ENCODE results near the gene SNCA. TPM values are rescaled to one million over a fixed set of nuclear protein-coding genes. Genes with fewer than 3 reads are reported as not detected.

SNCA gene
- total and polyA plus RNA-seq, 7 experiments from 2014 or later = 0.49 to 3.0 (median 1.4) TPM; not detected in 1

DNA sequence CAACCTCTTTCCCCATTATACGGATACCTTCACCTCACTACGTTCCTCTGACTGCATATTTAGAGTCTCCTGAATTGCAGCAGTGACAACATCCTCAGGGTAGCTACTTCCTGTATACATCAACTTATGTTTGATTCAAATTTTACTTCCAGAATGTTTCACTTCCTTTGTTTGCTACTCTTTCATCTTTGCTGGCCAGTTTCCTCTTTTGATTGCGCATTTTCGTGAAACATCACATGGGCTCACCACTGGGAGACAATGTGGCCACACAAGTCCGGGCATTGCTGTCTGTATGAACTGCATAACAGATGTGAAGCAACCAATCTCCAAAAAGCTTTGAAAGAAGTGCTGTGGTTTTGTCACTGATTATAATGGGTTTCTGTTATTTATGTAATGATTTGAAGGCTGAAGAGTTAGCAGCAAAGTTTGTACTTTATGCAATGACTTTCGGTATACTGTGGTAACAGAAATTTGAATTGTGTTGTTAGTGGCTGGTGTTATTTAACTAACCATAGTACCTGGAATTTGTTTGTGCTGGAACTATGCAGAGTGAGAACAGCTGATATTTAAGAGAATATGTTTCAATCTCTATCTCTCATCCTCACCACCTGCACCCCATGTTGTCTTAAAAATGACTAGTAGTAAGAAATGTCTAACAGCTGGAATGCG, 7.4 kb downstream of the SNCA start:
- Histone ChIP-seq H3K4me3 (ENCODE audit: low read length) (peak overlapping the region; percentile 1), H3K36me3 (ENCODE audit: control insufficient read depth in 2 of 3, insufficient read depth in 3 of 3, low read length in 3 of 3) (no peaks in the 10 kb centered on the region), H3K4me1 (ENCODE audit: control insufficient read depth in 2 of 2, insufficient read depth in 2 of 2, low read length in 2 of 2) (peaks cover 0 to 12% of the 10 kb centered on the region in 2 donors), H3K27me3 (ENCODE audit: control insufficient read depth in 2 of 2, insufficient read depth in 2 of 2, low read length in 2 of 2) (no peaks in the 10 kb centered on the region), H3K27ac (ENCODE audit: low read depth, low read length) (no peak overlapping the region), H3K9me3 (ENCODE audit: control insufficient read depth in 2 of 3, low read length in 3 of 3) (no peaks in the 10 kb centered on the region)
- H3K27me3 Mint-ChIP-seq = peaks cover 0 to 18% (median 13%) of the 10 kb centered on the region in 5 donors
- ChIA-PET CTCF (no interaction called here), POLR2A (no interaction called here)
- peak overlapping the region; percentile 11 to 83 (median 66) for H3K27ac Mint-ChIP-seq
- H3K4me1 Mint-ChIP-seq = peaks cover 5 to 18% (median 17%) of the 10 kb centered on the region in 7 donors
- peak overlapping the region in 9 of 10 donors; percentile 23 to 86 (median 55) for H3K4me3 Mint-ChIP-seq
- intact Hi-C loops (cut with micrococcal nuclease) = no loop called here
- no peaks in the 10 kb centered on the region for H3K9me3 Mint-ChIP-seq
- DNase-seq (peak in 7 of 9 donors; percentile 24 to 67 (median 57)), ATAC-seq (peak; percentile 87)
- H3K36me3 Mint-ChIP-seq = peaks cover 0 to 4% (median 0%) of the 10 kb centered on the region in 5 donors

DNA sequence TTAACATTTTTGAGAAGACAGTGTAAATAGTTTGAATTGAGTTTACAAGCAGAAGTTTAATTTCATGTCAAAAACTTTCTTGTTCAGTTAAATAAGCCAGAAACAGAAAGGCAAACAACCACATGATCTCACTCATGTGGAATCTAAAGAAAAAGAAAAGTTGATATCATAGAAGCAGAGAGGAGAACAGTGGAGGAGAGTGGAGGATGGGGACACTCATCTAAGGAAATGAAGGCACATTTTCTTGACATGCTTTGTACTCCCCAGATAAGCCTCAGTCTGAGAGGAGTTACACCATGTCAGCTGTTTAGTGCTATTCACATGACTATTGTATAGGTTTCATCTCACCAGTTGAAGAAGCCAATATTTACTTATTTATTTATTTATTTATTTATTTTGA, 13.5 kb downstream of the SNCA start:
- H3K27ac Mint-ChIP-seq = no peak overlapping the region
- peaks cover 0 to 4% (median 4%) of the 10 kb centered on the region in 7 donors for H3K4me1 Mint-ChIP-seq
- Histone ChIP-seq H3K36me3 (ENCODE audit: control insufficient read depth in 2 of 3, insufficient read depth in 3 of 3, low read length in 3 of 3) (no peaks in the 10 kb centered on the region), H3K4me1 (ENCODE audit: control insufficient read depth in 2 of 2, insufficient read depth in 2 of 2, low read length in 2 of 2) (no peaks in the 10 kb centered on the region), H3K27me3 (ENCODE audit: control insufficient read depth in 2 of 2, insufficient read depth in 2 of 2, low read length in 2 of 2) (no peaks in the 10 kb centered on the region), H3K9me3 (ENCODE audit: control insufficient read depth in 2 of 3, low read length in 3 of 3) (no peaks in the 10 kb centered on the region), H3K27ac (ENCODE audit: low read depth, low read length) (no peak overlapping the region), H3K4me3 (ENCODE audit: low read length) (no peak overlapping the region)
- POLR2A ChIA-PET = no interaction called here
- DNase-seq (no peak), ATAC-seq (no peak)
- intact Hi-C loops (cut with micrococcal nuclease) = no loop called here
- H3K9me3 Mint-ChIP-seq = no peaks in the 10 kb centered on the region
- H3K27me3 Mint-ChIP-seq = peaks cover 0 to 21% (median 4%) of the 10 kb centered on the region in 5 donors
- CTCF ChIA-PET = no interaction called here
- no peak overlapping the region for H3K4me3 Mint-ChIP-seq
- peaks cover 0 to 3% (median 0%) of the 10 kb centered on the region in 5 donors for H3K36me3 Mint-ChIP-seq

DNA sequence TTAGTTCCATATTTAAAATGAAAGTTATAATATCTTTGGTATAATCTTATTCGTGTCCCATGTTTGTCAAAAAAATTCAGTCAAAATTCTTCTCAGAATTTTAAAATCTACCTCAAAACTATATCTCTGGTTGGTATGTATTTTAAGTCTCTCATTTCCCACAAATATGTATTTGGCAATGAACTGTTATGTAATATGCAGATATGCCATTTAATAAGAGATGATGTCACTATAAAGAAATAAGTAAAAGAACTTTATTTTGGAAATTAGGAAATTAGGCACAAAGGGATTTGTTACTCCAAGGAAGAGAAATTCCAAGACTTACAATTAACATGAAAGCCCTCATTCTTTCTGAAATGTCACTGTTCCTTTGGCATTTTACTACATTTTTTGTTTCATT, 15.3 kb downstream of the SNCA start:
- no peaks in the 10 kb centered on the region for H3K4me1 ChIP-seq (ENCODE audit: control insufficient read depth in 2 of 2, insufficient read depth in 2 of 2, low read length in 2 of 2)
- POLR2A ChIA-PET = no interaction called here
- Mint-ChIP-seq H3K4me1 (peaks cover 0 to 4% (median 0%) of the 10 kb centered on the region in 7 donors), H3K36me3 (peaks cover 0 to 3% (median 0%) of the 10 kb centered on the region in 5 donors), H3K9me3 (no peaks in the 10 kb centered on the region), H3K27ac (no peak overlapping the region), H3K4me3 (no peak overlapping the region), H3K27me3 (peaks cover 0 to 21% (median 4%) of the 10 kb centered on the region in 5 donors)
- ATAC-seq (no peak), DNase-seq (no peak)
- H3K27me3 ChIP-seq (ENCODE audit: control insufficient read depth in 2 of 2, insufficient read depth in 2 of 2, low read length in 2 of 2) = no peaks in the 10 kb centered on the region
- H3K36me3 ChIP-seq (ENCODE audit: control insufficient read depth in 2 of 3, insufficient read depth in 3 of 3, low read length in 3 of 3) = no peaks in the 10 kb centered on the region
- no peak overlapping the region for H3K27ac ChIP-seq (ENCODE audit: low read depth, low read length)
- CTCF ChIA-PET = no interaction called here
- no peak overlapping the region for H3K4me3 ChIP-seq (ENCODE audit: low read length)
- intact Hi-C loops (cut with micrococcal nuclease) = no loop called here
- no peaks in the 10 kb centered on the region for H3K9me3 ChIP-seq (ENCODE audit: control insufficient read depth in 2 of 3, low read length in 3 of 3)

DNA sequence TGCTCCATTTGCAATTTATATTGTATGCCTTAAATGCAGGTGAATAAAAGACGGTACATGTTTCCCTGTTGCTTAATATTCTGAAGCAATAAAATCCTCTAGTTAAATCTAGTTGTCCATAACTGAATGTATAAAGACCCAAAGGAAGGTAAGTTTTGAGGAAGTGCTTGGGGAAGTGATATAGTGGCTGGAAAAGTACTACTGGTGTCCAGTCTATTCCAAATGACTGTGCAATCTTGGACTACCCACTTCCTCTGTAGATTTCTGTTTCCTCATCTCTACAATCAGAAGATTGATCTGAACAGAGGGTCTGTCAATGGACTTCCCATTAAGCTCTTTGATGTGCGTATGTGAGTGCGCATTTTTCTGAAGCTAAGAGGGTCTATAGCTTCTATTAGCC, 17.0 kb downstream of the SNCA start:
- Mint-ChIP-seq H3K9me3 (no peaks in the 10 kb centered on the region), H3K4me1 (peaks cover 0 to 4% (median 0%) of the 10 kb centered on the region in 7 donors), H3K27me3 (peaks cover 0 to 22% (median 4%) of the 10 kb centered on the region in 5 donors), H3K4me3 (no peak overlapping the region), H3K27ac (no peak overlapping the region), H3K36me3 (peaks cover 0 to 3% (median 0%) of the 10 kb centered on the region in 5 donors)
- DNase-seq (no peak), ATAC-seq (no peak)
- Histone ChIP-seq H3K4me3 (ENCODE audit: low read length) (no peak overlapping the region), H3K36me3 (ENCODE audit: control insufficient read depth in 2 of 3, insufficient read depth in 3 of 3, low read length in 3 of 3) (no peaks in the 10 kb centered on the region), H3K27me3 (ENCODE audit: control insufficient read depth in 2 of 2, insufficient read depth in 2 of 2, low read length in 2 of 2) (no peaks in the 10 kb centered on the region), H3K27ac (ENCODE audit: low read depth, low read length) (no peak overlapping the region), H3K9me3 (ENCODE audit: control insufficient read depth in 2 of 3, low read length in 3 of 3) (no peaks in the 10 kb centered on the region), H3K4me1 (ENCODE audit: control insufficient read depth in 2 of 2, insufficient read depth in 2 of 2, low read length in 2 of 2) (no peaks in the 10 kb centered on the region)
- CTCF ChIA-PET = no interaction called here
- intact Hi-C loops (cut with micrococcal nuclease) = no loop called here
- POLR2A ChIA-PET = interaction anchor here (0.6 kb wide), 1 partner anchor 498 kb away, joined by 3 read pairs; no protein-coding TSS in a partner anchor

DNA sequence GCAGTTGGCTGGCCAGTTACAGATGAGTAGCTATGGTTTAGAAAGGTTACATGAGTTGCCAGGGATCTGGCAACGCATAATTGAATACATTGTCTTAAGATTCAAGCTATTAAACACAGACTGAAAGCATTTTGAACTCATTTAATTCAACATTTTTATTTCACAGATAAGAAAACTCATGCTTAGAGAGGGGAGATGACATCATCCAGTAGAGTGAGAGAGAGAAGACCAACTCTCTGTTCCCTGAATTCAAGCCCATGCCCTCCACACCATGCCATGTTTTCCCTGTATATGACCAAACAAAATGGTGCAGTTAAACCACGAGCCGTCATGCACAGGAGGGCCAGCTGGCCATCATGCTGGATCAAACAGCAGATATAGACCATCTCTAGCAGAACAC, 22.6 kb downstream of the SNCA start:
- Histone ChIP-seq H3K27me3 (ENCODE audit: control insufficient read depth in 2 of 2, insufficient read depth in 2 of 2, low read length in 2 of 2) (no peaks in the 10 kb centered on the region), H3K36me3 (ENCODE audit: control insufficient read depth in 2 of 3, insufficient read depth in 3 of 3, low read length in 3 of 3) (no peaks in the 10 kb centered on the region), H3K4me3 (ENCODE audit: low read length) (no peak overlapping the region), H3K4me1 (ENCODE audit: control insufficient read depth in 2 of 2, insufficient read depth in 2 of 2, low read length in 2 of 2) (no peaks in the 10 kb centered on the region), H3K27ac (ENCODE audit: low read depth, low read length) (no peak overlapping the region), H3K9me3 (ENCODE audit: control insufficient read depth in 2 of 3, low read length in 3 of 3) (no peaks in the 10 kb centered on the region)
- ChIA-PET CTCF (no interaction called here), POLR2A (no interaction called here)
- Mint-ChIP-seq H3K27ac (no peak overlapping the region), H3K4me1 (no peaks in the 10 kb centered on the region), H3K9me3 (no peaks in the 10 kb centered on the region), H3K4me3 (no peak overlapping the region), H3K27me3 (peaks cover 0 to 16% (median 0%) of the 10 kb centered on the region in 5 donors), H3K36me3 (no peaks in the 10 kb centered on the region)
- intact Hi-C loops (cut with micrococcal nuclease) = no loop called here
- DNase-seq (no peak), ATAC-seq (no peak)

DNA sequence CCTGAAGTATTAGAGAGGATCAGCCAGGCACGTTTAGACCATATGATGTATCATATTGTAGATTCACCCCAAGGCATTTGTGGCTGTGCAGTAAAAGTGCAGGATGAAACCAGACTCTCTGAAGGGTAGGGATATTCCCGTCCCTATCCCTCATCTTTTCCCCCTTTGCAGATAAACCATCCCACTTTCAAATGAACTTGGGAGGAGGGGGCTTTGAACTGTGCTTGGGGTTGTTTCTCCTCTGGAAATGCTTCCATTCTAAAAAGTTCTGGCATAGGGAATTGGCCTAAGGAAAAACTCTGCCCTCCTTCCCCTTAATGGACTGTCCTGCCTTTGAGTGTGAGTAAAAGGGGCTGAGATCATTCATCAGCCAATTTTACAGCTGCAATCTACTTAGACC, 23.8 kb downstream of the SNCA start:
- H3K4me3 ChIP-seq (ENCODE audit: low read length) = no peak overlapping the region
- ATAC-seq (no peak), DNase-seq (no peak)
- no peaks in the 10 kb centered on the region for H3K9me3 Mint-ChIP-seq
- H3K27me3 ChIP-seq (ENCODE audit: control insufficient read depth in 2 of 2, insufficient read depth in 2 of 2, low read length in 2 of 2) = no peaks in the 10 kb centered on the region
- intact Hi-C loops (cut with micrococcal nuclease) = no loop called here
- H3K4me1 ChIP-seq (ENCODE audit: control insufficient read depth in 2 of 2, insufficient read depth in 2 of 2, low read length in 2 of 2) = no peaks in the 10 kb centered on the region
- H3K9me3 ChIP-seq (ENCODE audit: control insufficient read depth in 2 of 3, low read length in 3 of 3) = no peaks in the 10 kb centered on the region
- no peaks in the 10 kb centered on the region for H3K36me3 ChIP-seq (ENCODE audit: control insufficient read depth in 2 of 3, insufficient read depth in 3 of 3, low read length in 3 of 3)
- ChIA-PET CTCF (no interaction called here), POLR2A (no interaction called here)
- no peaks in the 10 kb centered on the region for H3K4me1 Mint-ChIP-seq
- no peaks in the 10 kb centered on the region for H3K36me3 Mint-ChIP-seq
- peaks cover 0 to 6% (median 0%) of the 10 kb centered on the region in 5 donors for H3K27me3 Mint-ChIP-seq
- H3K27ac Mint-ChIP-seq = no peak overlapping the region
- H3K27ac ChIP-seq (ENCODE audit: low read depth, low read length) = no peak overlapping the region
- H3K4me3 Mint-ChIP-seq = no peak overlapping the region

Measured in naive thymus-derived CD4-positive, alpha-beta T cell (primary cell).